ENCODE data around the gene TRAF3IP1.

TRAF3IP1 gene

GRCh38 chr2:238346544-238346943 is 26.2 kb downstream of the TRAF3IP1 start:
- ChIA-PET CTCF (no interaction called here), POLR2A (no interaction called here)
- no peak for DNase-seq (ENCODE audit: extremely low spot score)
- TF ChIP-seq ELF4 (IDR thresholded peaks at IDR 0.05) (no peak), FOXA1 (IDR thresholded peaks at IDR 0.05) (no peak), HDGF (IDR thresholded peaks at IDR 0.05; ENCODE audit: borderline replicate concordance) (no peak), TARDBP (IDR thresholded peaks at IDR 0.05) (no peak), L3MBTL2 (conservative IDR thresholded peaks at IDR 0.05) (no peak), SP1 (IDR thresholded peaks at IDR 0.05) (no peak), CTBP1 (IDR thresholded peaks at IDR 0.05; ENCODE audit: borderline replicate concordance) (no peak)

- CTCF ChIA-PET = no interaction called here
- no peak for TF ChIP-seq SP1 (IDR thresholded peaks at IDR 0.05)
- TF ChIP-seq ARNT (IDR thresholded peaks at IDR 0.05) = no peak
- TF ChIP-seq FOXK2 (IDR thresholded peaks at IDR 0.05) = no peak
- no peak for TF ChIP-seq HDGF (IDR thresholded peaks at IDR 0.05; ENCODE audit: borderline replicate concordance)
- TF ChIP-seq L3MBTL2 (conservative IDR thresholded peaks at IDR 0.05) = no peak
- no peak for TF ChIP-seq TARDBP (IDR thresholded peaks at IDR 0.05)
- no peak for TF ChIP-seq PKNOX1 (IDR thresholded peaks at IDR 0.05)
- no peak for TF ChIP-seq BHLHE40 (IDR thresholded peaks at IDR 0.05; ENCODE audit: borderline replicate concordance)
- no peak for TF ChIP-seq LEF1 (IDR thresholded peaks at IDR 0.05; ENCODE audit: borderline replicate concordance)
- no peak for TF ChIP-seq NFRKB (IDR thresholded peaks at IDR 0.05)
- no peak for TF ChIP-seq FOXA1 (IDR thresholded peaks at IDR 0.05)
- TF ChIP-seq FOXM1 (IDR thresholded peaks at IDR 0.05; ENCODE audit: borderline replicate concordance) = no peak
- TF ChIP-seq SUZ12 (IDR thresholded peaks at IDR 0.05) = no peak
- no peak for TF ChIP-seq ELF4 (IDR thresholded peaks at IDR 0.05)
- no peak for TF ChIP-seq ZNF384 (IDR thresholded peaks at IDR 0.05)
- TF ChIP-seq CTBP1 (IDR thresholded peaks at IDR 0.05; ENCODE audit: borderline replicate concordance) = no peak
- POLR2A ChIA-PET = no interaction called here
- DNase-seq (ENCODE audit: extremely low spot score) = no peak
Measured at GRCh38 chr2:238350150-238350897, 30.0 kb downstream of the TRAF3IP1 start.

GRCh38 chr2:238351315-238351714 is 31.0 kb downstream of the TRAF3IP1 start:
- TF ChIP-seq FOXM1 (IDR thresholded peaks at IDR 0.05; ENCODE audit: borderline replicate concordance) = no peak
- no peak for TF ChIP-seq SP1 (IDR thresholded peaks at IDR 0.05)
- TF ChIP-seq ELF4 (IDR thresholded peaks at IDR 0.05) = no peak
- TF ChIP-seq NFRKB (IDR thresholded peaks at IDR 0.05) = no peak
- TF ChIP-seq FOXA1 (IDR thresholded peaks at IDR 0.05) = no peak
- no peak for TF ChIP-seq CTBP1 (IDR thresholded peaks at IDR 0.05; ENCODE audit: borderline replicate concordance)
- no peak for TF ChIP-seq LEF1 (IDR thresholded peaks at IDR 0.05; ENCODE audit: borderline replicate concordance)
- CTCF ChIA-PET = no interaction called here
- no peak for DNase-seq (ENCODE audit: extremely low spot score)
- POLR2A ChIA-PET = no interaction called here

- no peak for DNase-seq (ENCODE audit: extremely low spot score)
- TF ChIP-seq L3MBTL2 (conservative IDR thresholded peaks at IDR 0.05) = no peak
- no peak for TF ChIP-seq FOXK2 (IDR thresholded peaks at IDR 0.05)
- no peak for TF ChIP-seq BHLHE40 (IDR thresholded peaks at IDR 0.05; ENCODE audit: borderline replicate concordance)
- TF ChIP-seq NFRKB (IDR thresholded peaks at IDR 0.05) = no peak
- no peak for TF ChIP-seq TARDBP (IDR thresholded peaks at IDR 0.05)
- no peak for TF ChIP-seq HDGF (IDR thresholded peaks at IDR 0.05; ENCODE audit: borderline replicate concordance)
- TF ChIP-seq PKNOX1 (IDR thresholded peaks at IDR 0.05) = no peak
- TF ChIP-seq SUZ12 (IDR thresholded peaks at IDR 0.05) = no peak
- no peak for TF ChIP-seq ZNF384 (IDR thresholded peaks at IDR 0.05)
- no peak for TF ChIP-seq CTBP1 (IDR thresholded peaks at IDR 0.05; ENCODE audit: borderline replicate concordance)
- TF ChIP-seq ARNT (IDR thresholded peaks at IDR 0.05) = no peak
- no peak for TF ChIP-seq ELF4 (IDR thresholded peaks at IDR 0.05)
- TF ChIP-seq FOXA1 (IDR thresholded peaks at IDR 0.05) = no peak
- no peak for TF ChIP-seq SP1 (IDR thresholded peaks at IDR 0.05)
- no peak for TF ChIP-seq LEF1 (IDR thresholded peaks at IDR 0.05; ENCODE audit: borderline replicate concordance)
- TF ChIP-seq FOXM1 (IDR thresholded peaks at IDR 0.05; ENCODE audit: borderline replicate concordance) = no peak
- ChIA-PET POLR2A (no interaction called here), CTCF (no interaction called here)
Measured at GRCh38 chr2:238352361-238352760, 32.0 kb downstream of the TRAF3IP1 start.

GRCh38 chr2:238358769-238359168 is 38.5 kb downstream of the TRAF3IP1 start:
- POLR2A ChIA-PET = no interaction called here
- DNase-seq (ENCODE audit: extremely low spot score) = no peak
- TF ChIP-seq SUZ12 (IDR thresholded peaks at IDR 0.05) (no peak), NFRKB (IDR thresholded peaks at IDR 0.05) (no peak), PKNOX1 (IDR thresholded peaks at IDR 0.05) (no peak), TARDBP (IDR thresholded peaks at IDR 0.05) (no peak), FOXK2 (IDR thresholded peaks at IDR 0.05) (no peak), FOXA1 (IDR thresholded peaks at IDR 0.05) (no peak), ZNF384 (IDR thresholded peaks at IDR 0.05) (no peak)
- CTCF ChIA-PET = interaction anchor here (1.1 kb wide), 1 partner anchor 96 kb away, joined by 3 read pairs; no protein-coding TSS in a partner anchor

GRCh38 chr2:238359403-238359802 is 39.1 kb downstream of the TRAF3IP1 start:
- POLR2A ChIA-PET = no interaction called here
- no peak for DNase-seq (ENCODE audit: extremely low spot score)
- TF ChIP-seq NFRKB (IDR thresholded peaks at IDR 0.05) = no peak
- CTCF ChIA-PET = no interaction called here
